ENCODE measurements around the gene SPATA9.

Gene SPATA9

DNA sequence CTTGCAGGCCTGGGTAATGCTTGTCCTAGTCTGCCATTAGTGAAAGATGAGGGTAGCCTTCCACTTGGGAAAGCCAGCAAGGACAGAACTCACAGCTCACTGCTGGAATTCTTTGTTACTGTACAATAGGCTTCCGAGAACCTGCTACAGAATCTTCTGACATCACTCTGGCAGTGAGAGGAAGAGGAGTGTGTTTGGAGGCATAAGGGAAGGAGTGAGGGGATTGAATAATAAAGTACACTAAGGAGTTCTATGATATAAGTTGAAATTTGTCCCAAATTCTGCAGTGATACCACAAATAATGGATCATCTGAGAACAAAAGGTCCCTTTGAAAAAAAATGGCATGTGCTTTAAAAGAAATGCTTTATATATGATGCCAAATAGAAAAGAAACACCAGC is at the start of gene SPATA9:
TSS of gene SPATA9 (minus strand) at position 101 of the 400 bp plus-strand sequence. CDS start 137 bp downstream, outside the sequence.
- DNase-seq = no peak

DNA sequence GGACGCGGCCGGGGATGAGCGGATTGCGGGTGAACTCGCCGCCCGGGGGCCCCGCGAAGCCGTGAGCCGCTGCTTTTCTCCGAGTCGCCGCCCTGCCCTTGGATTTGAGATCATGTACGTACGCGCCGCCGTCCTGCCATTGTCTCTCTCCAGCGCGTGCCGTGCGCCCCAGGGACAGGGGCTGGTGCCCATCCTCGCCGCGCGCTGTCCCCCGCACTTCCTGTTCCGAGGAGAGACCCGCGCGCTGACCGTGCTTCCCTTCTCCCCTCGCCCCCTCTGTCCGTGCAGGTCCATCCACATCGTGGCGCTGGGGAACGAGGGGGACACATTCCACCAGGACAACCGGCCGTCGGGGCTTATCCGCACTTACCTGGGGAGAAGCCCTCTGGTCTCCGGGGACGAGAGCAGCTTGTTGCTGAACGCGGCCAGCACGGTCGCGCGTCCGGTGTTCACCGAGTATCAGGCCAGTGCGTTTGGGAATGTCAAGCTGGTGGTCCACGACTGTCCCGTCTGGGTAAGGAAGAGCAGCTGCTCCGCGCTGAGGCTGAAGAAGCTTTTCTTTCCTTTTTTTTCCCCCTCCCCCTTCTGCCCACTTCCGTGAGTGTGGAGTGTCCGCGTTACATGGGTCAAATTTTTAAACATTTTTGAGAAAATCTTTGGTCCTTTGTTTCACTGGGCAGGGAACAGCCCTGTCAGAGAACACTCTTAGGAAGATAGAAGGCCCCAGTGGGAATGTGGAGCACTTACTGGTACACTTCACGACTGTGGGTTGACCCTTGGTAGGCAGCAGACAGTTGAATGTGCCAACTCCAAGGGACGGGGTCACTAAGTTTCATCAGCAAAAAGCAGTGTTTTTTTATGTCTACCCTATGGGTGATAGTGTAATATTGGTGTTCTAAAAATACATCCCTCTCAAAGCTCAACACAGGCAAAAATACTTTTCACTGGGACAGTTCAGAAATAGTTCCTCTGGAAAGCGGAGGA is 49.1 kb upstream of the SPATA9 start:
- peak; percentile 68 for DNase-seq

DNA sequence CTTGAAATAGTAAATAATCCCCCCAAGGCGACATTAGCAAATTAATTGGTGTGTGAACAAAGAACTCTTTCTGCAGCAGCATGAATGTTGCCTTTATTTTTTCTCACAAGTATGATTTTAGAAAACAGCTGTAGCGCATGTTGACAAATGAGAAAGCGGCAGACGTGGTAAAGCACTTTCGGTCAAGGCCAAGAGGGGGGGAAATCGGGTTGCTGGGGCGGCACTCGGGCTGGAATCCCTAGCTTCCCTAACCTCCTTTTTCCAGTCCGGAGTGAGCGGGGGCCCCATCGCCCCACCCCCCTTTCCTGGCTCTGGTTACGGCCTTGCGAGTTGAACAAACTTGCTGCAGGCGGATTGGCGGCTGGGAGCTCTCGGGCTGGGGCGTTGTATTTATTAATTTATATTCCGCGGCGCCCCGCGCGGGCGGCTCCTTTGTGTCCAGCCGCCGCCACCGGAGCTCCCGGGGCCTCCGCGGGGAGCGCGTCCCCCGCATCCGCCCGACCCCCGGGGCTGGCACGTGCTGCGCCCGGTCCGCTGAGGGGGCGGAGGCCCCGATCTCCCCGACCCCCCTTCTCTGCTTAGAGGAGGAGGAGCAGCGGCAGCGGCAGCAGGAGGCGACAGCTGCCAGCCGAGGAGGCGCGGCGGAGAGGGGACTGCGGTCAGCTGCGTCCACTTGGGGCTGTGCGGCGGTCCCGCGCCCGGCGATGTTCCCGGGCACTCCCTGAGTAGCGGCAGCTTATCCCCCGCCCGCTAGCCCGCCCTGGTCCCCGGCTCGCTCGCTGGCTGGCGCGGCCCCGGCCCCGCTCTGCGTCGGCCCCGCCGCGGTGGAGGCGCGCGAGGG is 48.2 kb upstream of the SPATA9 start, which contains the start of gene RHOBTB3:
TSS of gene RHOBTB3 (plus strand) at position 607 of the 841 bp plus-strand sequence. CDS start 347 bp downstream, outside the sequence.
- peak; percentile 70 for DNase-seq

GRCh38 chr5:95730011-95730700 is 47.4 kb upstream of the SPATA9 start:
- no peak for DNase-seq

DNA sequence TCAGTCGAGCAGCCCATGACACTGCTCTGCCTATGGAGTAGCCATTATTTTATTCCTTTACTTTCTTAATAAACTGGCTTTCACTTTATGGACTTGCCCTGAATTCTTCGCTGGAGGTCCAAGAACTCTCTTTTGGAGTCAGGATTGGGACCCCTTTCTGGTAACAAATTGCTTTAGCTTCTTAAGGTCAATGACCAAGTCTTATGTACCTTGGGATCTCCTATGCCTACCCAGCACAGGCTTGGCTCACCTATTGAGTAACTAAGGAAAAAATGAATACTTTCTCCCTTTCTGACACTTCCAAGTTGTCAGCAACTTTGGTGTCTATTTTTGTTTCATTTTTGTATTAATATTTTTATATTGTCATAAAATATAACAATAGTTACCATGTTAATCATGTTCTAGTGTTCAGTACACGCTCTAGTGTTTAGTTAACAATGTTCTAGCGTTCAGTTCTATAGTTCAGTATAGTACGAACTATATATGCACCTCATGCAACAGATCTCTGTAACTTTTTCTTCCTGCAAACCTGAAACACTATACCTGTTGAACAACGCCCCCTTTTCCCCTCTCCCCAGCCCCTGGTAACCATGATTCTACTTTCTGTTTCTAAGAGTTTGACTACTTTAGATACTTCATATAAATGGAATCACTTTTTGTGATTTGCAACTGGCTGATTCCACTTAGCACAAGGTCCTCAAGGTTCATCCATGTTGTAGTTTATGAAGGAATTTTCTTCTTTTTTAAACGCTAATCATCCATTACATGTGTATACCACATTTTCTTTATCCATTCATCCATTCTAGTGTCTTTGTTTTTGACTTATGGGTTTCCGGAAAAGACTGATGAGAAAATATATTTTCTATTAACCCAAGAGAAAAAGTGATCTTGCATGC is 46.6 kb upstream of the SPATA9 start:
- DNase-seq = no peak

- DNase-seq = no peak
Measured at GRCh38 chr5:95728494-95729114, 45.8 kb upstream of the SPATA9 start.

- DNase-seq = no peak
Measured at GRCh38 chr5:95727764-95728191, 45.0 kb upstream of the SPATA9 start.

- no peak for DNase-seq
Measured at GRCh38 chr5:95726811-95727763, 44.3 kb upstream of the SPATA9 start.

GRCh38 chr5:95725937-95726810 is 43.4 kb upstream of the SPATA9 start:
- DNase-seq = no peak

DNA sequence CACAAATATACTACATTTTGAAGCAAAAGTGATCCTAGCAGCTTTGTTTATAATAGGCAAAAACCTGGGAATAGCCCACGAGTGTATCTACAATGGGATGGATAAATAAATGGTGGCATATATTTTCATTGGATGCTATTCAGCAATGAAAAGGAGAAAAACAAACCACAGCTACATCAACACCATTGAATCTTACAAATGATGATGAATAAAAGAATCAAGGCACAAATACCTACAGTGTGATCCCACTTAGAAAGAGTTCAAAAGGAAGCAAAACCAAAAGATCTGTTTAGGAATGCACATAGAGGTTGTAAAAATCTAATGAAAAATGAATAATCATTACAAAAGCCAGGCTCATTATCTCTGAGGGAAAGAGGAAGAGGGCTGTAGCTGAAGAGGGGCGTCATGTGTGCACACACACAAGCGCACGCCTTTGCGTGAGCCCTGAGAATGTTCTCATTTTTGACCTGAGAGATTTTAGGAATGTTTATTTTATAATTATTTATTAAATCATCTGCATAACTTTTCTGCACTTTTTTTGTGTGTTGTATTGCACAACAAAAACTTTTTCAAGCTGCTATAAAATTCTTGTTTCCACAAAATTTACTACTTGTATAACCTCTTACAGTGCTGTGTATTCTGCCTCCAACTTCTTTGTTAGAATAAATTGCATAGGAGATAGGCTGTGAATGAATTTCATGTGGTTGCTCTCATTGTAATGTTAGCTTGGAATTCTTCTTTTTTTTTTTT is 42.5 kb upstream of the SPATA9 start:
- no peak for DNase-seq

GRCh38 chr5:95723632-95724369 is 41.0 kb upstream of the SPATA9 start:
- DNase-seq = no peak

DNA sequence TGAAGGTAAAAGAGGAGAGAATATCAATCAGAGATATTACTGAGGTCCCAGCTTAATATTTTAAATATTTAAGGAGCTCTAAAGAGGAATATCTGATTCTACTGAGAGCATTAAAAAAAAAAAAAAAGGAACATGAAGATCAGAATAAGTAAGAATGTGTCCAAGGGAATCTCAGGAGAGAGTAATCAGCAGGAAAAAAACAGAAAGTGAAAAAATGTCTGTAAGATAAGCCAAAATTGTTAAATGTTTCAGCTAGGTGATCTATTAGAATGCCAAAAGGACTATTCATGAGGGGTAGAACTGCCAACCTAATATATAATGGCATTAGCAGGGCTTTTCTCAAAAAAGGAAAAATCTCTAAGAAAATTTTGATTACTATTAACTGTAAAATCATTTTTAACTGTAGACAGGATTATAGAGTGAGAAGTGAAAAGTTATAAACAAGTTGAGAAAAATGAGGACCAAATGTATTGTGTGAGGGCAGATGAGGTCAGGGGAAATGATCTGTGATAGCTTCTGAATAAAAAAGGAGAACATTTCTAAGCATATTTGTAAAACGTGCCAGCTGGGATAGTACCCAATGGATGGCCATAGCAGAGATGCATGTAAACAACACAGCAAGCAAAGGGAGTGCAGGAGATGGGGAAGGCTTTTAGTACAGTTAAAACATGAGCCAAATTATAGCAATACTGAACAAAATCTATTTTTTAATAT is 38.9 kb upstream of the SPATA9 start:
- no peak for DNase-seq

GRCh38 chr5:95720094-95720786 is 37.4 kb upstream of the SPATA9 start:
- no peak for DNase-seq

GRCh38 chr5:95718738-95719137 is 35.9 kb upstream of the SPATA9 start:
- no peak for DNase-seq

DNA sequence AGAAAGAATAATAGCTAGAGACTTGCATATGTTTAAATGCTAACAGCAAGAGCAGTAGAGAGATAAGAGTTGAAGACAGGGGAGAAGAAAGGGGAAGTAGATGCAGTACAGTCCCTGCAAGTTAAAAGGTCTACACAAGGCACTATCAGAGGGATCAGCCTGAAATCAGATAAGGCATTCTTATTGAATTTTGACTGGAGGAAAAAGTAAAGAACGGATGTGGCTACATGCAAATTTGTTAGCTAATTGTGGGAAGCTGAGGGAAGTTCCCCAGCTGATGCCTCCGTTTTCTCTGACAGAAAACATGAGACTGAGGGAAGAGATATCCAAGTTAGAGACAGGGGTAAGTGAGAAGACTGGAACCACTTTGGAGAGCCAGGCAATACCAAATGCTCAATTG is 35.4 kb upstream of the SPATA9 start:
- DNase-seq = no peak

DNA sequence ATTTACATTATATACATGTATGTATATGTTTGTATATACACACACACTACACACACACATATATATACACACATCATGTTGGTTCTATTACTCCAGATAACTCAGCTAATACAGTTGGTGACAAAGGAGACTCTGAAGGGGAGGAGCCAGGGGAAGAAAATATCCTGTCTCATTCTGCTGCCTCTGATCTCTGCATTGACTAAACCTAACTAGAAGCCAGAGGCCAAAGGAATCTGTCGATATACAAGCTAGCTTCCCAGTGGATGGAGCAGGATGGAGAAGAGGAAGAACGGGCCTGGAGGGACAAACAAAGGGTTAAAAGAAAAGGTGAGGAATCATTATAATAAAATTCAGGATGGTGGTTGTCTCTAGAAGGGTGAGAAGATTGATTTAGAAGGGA is 34.6 kb upstream of the SPATA9 start:
- DNase-seq = no peak

Measured in activated effector memory CD4-positive, alpha-beta T cell treated with anti-CD3 and anti-CD28 coated beads, Interleukin-2, amount 50 U/mL, for 16 hours (primary cell).